GM20000 (cell line): ENCODE measurements around the gene TFPI.
"Not testable (repeated sequence)": the region's sequence is repeated elsewhere in the genome, so short reads cannot be mapped to it uniquely, and the experiment has no call there.

Experiments
- DNase-seq: peaks from one replicate; pipeline ENCODE4 v3.0.0; 2012; ENCODE audit warnings: low spot score
- CTCF ChIP-seq: IDR thresholded peaks from 2 replicates; pipeline ENCODE4 v1.5.1; 2012; ENCODE audit warnings: mild to moderate bottlenecking, control low read depth; ENCODE audit errors: extremely low read depth, missing control alignments

Gene TFPI

GRCh38 chr2:187545238-187545751 is 8.9 kb downstream of the TFPI start:
- no peak for DNase-seq
- no peak for TF ChIP-seq CTCF

- DNase-seq = no peak
Measured at GRCh38 chr2:187544371-187545080, 9.7 kb downstream of the TFPI start.

GRCh38 chr2:187543488-187543887 is 10.7 kb downstream of the TFPI start:
- no peak for DNase-seq
- TF ChIP-seq CTCF = no peak

More at GRCh38 chr2:187544371-187545080, 9.7 kb downstream of the TFPI start:
- no peak for TF ChIP-seq CTCF

- no peak for DNase-seq
Measured at GRCh38 chr2:187542123-187542522, 12.1 kb downstream of the TFPI start.

GRCh38 chr2:187541086-187542085 is 12.8 kb downstream of the TFPI start:
- TF ChIP-seq CTCF = no peak
- DNase-seq = no peak

More at GRCh38 chr2:187542123-187542522, 12.1 kb downstream of the TFPI start:
- no peak for TF ChIP-seq CTCF

- not testable (repeated sequence) for DNase-seq
Measured at GRCh38 chr2:187538222-187538621, 16.0 kb downstream of the TFPI start.

GRCh38 chr2:187535381-187535780 is 18.9 kb downstream of the TFPI start:
- DNase-seq = not testable (repeated sequence)
